ENCODE data around the gene LARGE1. TPM values are rescaled to one million over a fixed set of nuclear protein-coding genes. Genes with fewer than 3 reads are reported as not detected.

LARGE1 gene
- total and polyA plus RNA-seq, 2 of the 8 experiments (the other 6 are each of a cell fraction or from before 2014, with no cell fraction given), result 43.7 to 83.0 TPM

DNA sequence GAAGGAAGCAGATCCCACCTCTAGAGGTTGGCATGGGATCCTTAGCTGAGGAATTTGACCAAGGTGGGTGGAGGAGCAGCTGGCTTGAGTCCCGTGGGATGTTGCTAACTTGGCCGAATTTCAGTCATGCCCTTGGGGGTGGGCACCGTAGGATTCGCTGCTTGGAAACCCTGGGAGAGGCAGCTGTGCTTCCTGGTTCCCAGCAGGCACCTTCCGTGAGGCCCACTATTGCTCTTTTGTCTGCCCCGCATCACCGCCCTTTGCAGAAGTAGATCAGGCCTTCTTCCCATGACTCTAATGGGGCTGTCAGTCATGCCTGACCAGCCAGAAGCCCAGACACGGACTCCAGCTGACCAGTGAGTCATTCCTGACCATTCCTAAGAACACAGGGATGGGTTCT is 569.8 kb downstream of the LARGE1 start:
- WGBS, 2 experiments (ENCODE audit: extremely low coverage in 1 of 2, insufficient coverage in 1 of 2, insufficient read length in 1 of 2, insufficient replicate concordance in 2 of 2, low coverage in 1 of 2, low lambda C conversion rate in 2 of 2, missing lambda C conversion rate in 1 of 2), result 85% methylated on average over 8 of the region's 8 CpGs; no CpG with 5 or more reads in 1 of the 2 experiments
- H2BK5ac ChIP-seq (ENCODE audit: low read depth, low read length), result no peak overlapping the region
- TF ChIP-seq RFX5 (IDR thresholded peaks at IDR 0.05; ENCODE audit: borderline replicate concordance, low read depth, low read length), result no peak

More for the DNA sequence above, 569.8 kb downstream of the LARGE1 start:
- H3K23ac ChIP-seq (ENCODE audit: insufficient read length), result no peak overlapping the region
- no peak overlapping the region for H4K8ac ChIP-seq (ENCODE audit: extremely low read depth, insufficient read depth, low read length)
- H4K5ac ChIP-seq (ENCODE audit: insufficient read length, low read depth, low read length), result no peak overlapping the region
- no peak overlapping the region for H2AK5ac ChIP-seq (ENCODE audit: low read depth, low read length)
- no peak overlapping the region for H3K27ac ChIP-seq (ENCODE audit: low read depth, low read length)
- no peak overlapping the region for H2AFZ ChIP-seq (ENCODE audit: low read length)
- no peaks in the 10 kb centered on the region for H3K79me2 ChIP-seq (ENCODE audit: control insufficient read depth in 1 of 2, insufficient read depth in 2 of 2, low read length in 2 of 2)
- H2BK120ac ChIP-seq (replicated peaks; ENCODE audit: low read depth, low read length), result no peak overlapping the region
- no peak overlapping the region for H4K91ac ChIP-seq (replicated peaks; ENCODE audit: insufficient read length, low read length)
- peaks cover 0 to 23% (median 2%) of the 10 kb centered on the region in 4 experiments; a peak in 4 of 8 replicates for H3K36me3 ChIP-seq (ENCODE audit: control insufficient read depth in 2 of 4, insufficient read depth in 4 of 4, low read length in 3 of 4)
- FAIRE-seq (no peak), DNase-seq (ENCODE audit: low read depth in 1 of 2, low spot score in 2 of 2) (no peak)
- POLR2A ChIA-PET (ENCODE audit: partially characterized antibody), result interaction anchor here (0.6 kb wide), 1 partner anchor 93 kb away, joined by 3 read pairs; no protein-coding TSS in a partner anchor
- no peaks in the 10 kb centered on the region for H3K4me1 ChIP-seq (replicated peaks in 1 of 4; ENCODE audit: control insufficient read depth in 3 of 4, insufficient read depth in 4 of 4, low read length in 3 of 4)
- H2BK12ac ChIP-seq (ENCODE audit: low read depth, low read length), result no peak overlapping the region
- no peaks in the 10 kb centered on the region for H3K23me2 ChIP-seq (ENCODE audit: low read depth, low read length)
- H3K4me2 ChIP-seq (ENCODE audit: insufficient read depth in 1 of 2, low read depth in 2 of 2, low read length in 2 of 2), result no peak overlapping the region
- H2BK20ac ChIP-seq (ENCODE audit: low read length), result no peak overlapping the region
- no peak overlapping the region for H3K18ac ChIP-seq (ENCODE audit: extremely low read depth, low read length)
- H2BK15ac ChIP-seq (ENCODE audit: low read length), result no peak overlapping the region
- H3K4ac ChIP-seq (replicated peaks; ENCODE audit: insufficient read length, low read depth, low read length), result no peak overlapping the region
- no peak overlapping the region for H3K4me3 ChIP-seq (ENCODE audit: extremely low read depth in 1 of 4, insufficient read depth in 2 of 4, low read depth in 3 of 4, low read length in 4 of 4)
- H3K14ac ChIP-seq (ENCODE audit: insufficient read length), result no peak overlapping the region
- H4K20me1 ChIP-seq (replicated peaks in 1 of 2; ENCODE audit: control insufficient read depth in 1 of 2, insufficient read depth in 2 of 2, low read length in 2 of 2), result no peaks in the 10 kb centered on the region
- H3K9me3 ChIP-seq (ENCODE audit: insufficient read depth in 2 of 2, low read depth in 1 of 2, low read length in 1 of 2), result peaks cover 5 to 12% of the 10 kb centered on the region in 2 experiments; a peak in 3 of 4 replicates
- no peak overlapping the region for H3K56ac ChIP-seq (replicated peaks; ENCODE audit: insufficient read length, low read depth, low read length)
- no peak overlapping the region for H3K9ac ChIP-seq (replicated peaks in 1 of 4; ENCODE audit: extremely low read depth in 1 of 4, low read depth in 3 of 4, low read length in 3 of 4)
- no peaks in the 10 kb centered on the region for H3K27me3 ChIP-seq (replicated peaks in 1 of 4; ENCODE audit: control insufficient read depth in 3 of 4, extremely low read depth in 1 of 4, insufficient read depth in 3 of 4, low read length in 3 of 4)
- no peaks in the 10 kb centered on the region for H3K79me1 ChIP-seq (ENCODE audit: low read depth, low read length)
- CTCF ChIA-PET (ENCODE audit: partially characterized antibody), result no interaction called here
